DOHH2 (cell line): ENCODE data around the gene IMMP2L.

ENCODE experiments used
- H3F3A ChIP-seq: fragments of 200-600 bp; sonication (generic), shearing (Covaris generic); 2 replicates; pipeline ENCODE4 v1.6.0; 2016; ENCODE audit warnings: antibody characterized with exemption, mild to moderate bottlenecking; ENCODE audit not compliant: control insufficient read depth, insufficient read depth
- H3K27ac ChIP-seq: fragments of 200-600 bp; sonication (generic); 2 replicates; pipeline ENCODE4 v1.5.1; 2014; ENCODE audit warnings: low read depth, mild to moderate bottlenecking, low read length, moderate library complexity
- H3K27me3 ChIP-seq: fragments of 200-600 bp; sonication (generic); 2 replicates; pipeline ENCODE4 v1.6.1; 2014; ENCODE audit warnings: mild to moderate bottlenecking, low read length, mixed read lengths; ENCODE audit not compliant: control insufficient read depth
- H3K36me3 ChIP-seq: fragments of 200-600 bp; sonication (generic); 2 replicates; pipeline ENCODE4 v1.6.1; 2014; ENCODE audit warnings: mild to moderate bottlenecking, low read length, moderate library complexity, mixed read lengths; ENCODE audit not compliant: control insufficient read depth
- H3K4me1 ChIP-seq: fragments of 200-600 bp; sonication (generic); 2 replicates; pipeline ENCODE4 v1.6.1; 2014; ENCODE audit warnings: mild to moderate bottlenecking, low read length, mixed read lengths; ENCODE audit not compliant: control insufficient read depth
- H3K4me2 ChIP-seq: fragments of 200-600 bp; sonication (generic); 2 replicates; pipeline ENCODE4 v1.6.0; 2014; ENCODE audit warnings: mild to moderate bottlenecking, low read length, moderate library complexity
- H3K4me3 ChIP-seq: fragments of 200-600 bp; sonication (generic); 2 replicates; pipeline ENCODE4 v1.5.1; 2014; ENCODE audit warnings: mild to moderate bottlenecking, low read length, mixed read lengths
- H3K79me2 ChIP-seq: fragments of 200-600 bp; sonication (generic); 2 replicates; pipeline ENCODE4 v1.6.1; 2014; ENCODE audit warnings: mild to moderate bottlenecking, low read length, mixed read lengths; ENCODE audit not compliant: control insufficient read depth
- H3K9me2 ChIP-seq: fragments of 200-600 bp; sonication (generic); replicated peaks from 2 replicates; pipeline ENCODE4 v1.6.1; 2014; ENCODE audit warnings: mild to moderate bottlenecking, low read length, mixed read lengths; ENCODE audit not compliant: control insufficient read depth
- H3K9me3 ChIP-seq: fragments of 200-600 bp; sonication (generic); 2 replicates; pipeline ENCODE4 v1.6.1; 2014; ENCODE audit warnings: antibody characterized with exemption, low read length, mixed read lengths; ENCODE audit not compliant: control insufficient read depth, insufficient read depth
- H4K20me1 ChIP-seq: fragments of 200-600 bp; sonication (generic); 2 replicates; pipeline ENCODE4 v1.6.0; 2014; ENCODE audit warnings: low read depth, mild to moderate bottlenecking, antibody characterized with exemption, low read length, moderate library complexity; ENCODE audit not compliant: control insufficient read depth, insufficient read depth
- EZH2phosphoT487 ChIP-seq: fragments of 200-600 bp; sonication (generic); IDR thresholded peaks from 2 replicates; pipeline ENCODE4 v1.6.1; 2017; ENCODE audit warnings: borderline replicate concordance, mild to moderate bottlenecking, antibody characterized with exemption, low read length, moderate library complexity, mixed read lengths
- TF ChIP-seq, protein P1 (sequence below): fragments of 200-600 bp; sonication (generic); IDR thresholded peaks from one replicate; pipeline ENCODE4 v1.5.1; 2014; ENCODE audit warnings: antibody characterized with exemption, mild to moderate bottlenecking, low read depth, low read length; ENCODE audit not compliant: poor library complexity, severe bottlenecking

Gene IMMP2L

GRCh38 chr7:111081546-111082267 is 480.6 kb downstream of the IMMP2L start:
- H3K9me3 ChIP-seq, result peaks cover 3% of the 10 kb centered on the region; the same call in 1 of the 2 replicates
- H3K9me2 ChIP-seq, result no peaks in the 10 kb centered on the region
- peak overlapping the region; percentile 82 for H3K27ac ChIP-seq
- no peak for TF ChIP-seq EZH2phosphoT487
- TF ChIP-seq, protein P1, sequence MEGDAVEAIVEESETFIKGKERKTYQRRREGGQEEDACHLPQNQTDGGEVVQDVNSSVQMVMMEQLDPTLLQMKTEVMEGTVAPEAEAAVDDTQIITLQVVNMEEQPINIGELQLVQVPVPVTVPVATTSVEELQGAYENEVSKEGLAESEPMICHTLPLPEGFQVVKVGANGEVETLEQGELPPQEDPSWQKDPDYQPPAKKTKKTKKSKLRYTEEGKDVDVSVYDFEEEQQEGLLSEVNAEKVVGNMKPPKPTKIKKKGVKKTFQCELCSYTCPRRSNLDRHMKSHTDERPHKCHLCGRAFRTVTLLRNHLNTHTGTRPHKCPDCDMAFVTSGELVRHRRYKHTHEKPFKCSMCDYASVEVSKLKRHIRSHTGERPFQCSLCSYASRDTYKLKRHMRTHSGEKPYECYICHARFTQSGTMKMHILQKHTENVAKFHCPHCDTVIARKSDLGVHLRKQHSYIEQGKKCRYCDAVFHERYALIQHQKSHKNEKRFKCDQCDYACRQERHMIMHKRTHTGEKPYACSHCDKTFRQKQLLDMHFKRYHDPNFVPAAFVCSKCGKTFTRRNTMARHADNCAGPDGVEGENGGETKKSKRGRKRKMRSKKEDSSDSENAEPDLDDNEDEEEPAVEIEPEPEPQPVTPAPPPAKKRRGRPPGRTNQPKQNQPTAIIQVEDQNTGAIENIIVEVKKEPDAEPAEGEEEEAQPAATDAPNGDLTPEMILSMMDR, result no peak
- peaks cover 60% of the 10 kb centered on the region for H3K4me1 ChIP-seq
- peak overlapping the region; percentile 62 for H3K4me2 ChIP-seq
- H3K79me2 ChIP-seq, result no peaks in the 10 kb centered on the region
- peaks cover 13% of the 10 kb centered on the region for H3F3A ChIP-seq
- H3K4me3 ChIP-seq, result peak overlapping the region; percentile 28
- H3K36me3 ChIP-seq, result no peaks in the 10 kb centered on the region
- no peaks in the 10 kb centered on the region for H4K20me1 ChIP-seq
- no peaks in the 10 kb centered on the region for H3K27me3 ChIP-seq

GRCh38 chr7:111080495-111081105 is 481.7 kb downstream of the IMMP2L start:
- H3K79me2 ChIP-seq, result no peaks in the 10 kb centered on the region
- no peak overlapping the region for H3K4me3 ChIP-seq
- TF ChIP-seq EZH2phosphoT487, result no peak
- TF ChIP-seq, protein P1, result no peak
- H3K36me3 ChIP-seq, result no peaks in the 10 kb centered on the region
- H3F3A ChIP-seq, result peaks cover 13% of the 10 kb centered on the region
- no peaks in the 10 kb centered on the region for H3K9me2 ChIP-seq
- peaks cover under 1% of the 10 kb centered on the region; the same call in 1 of the 2 replicates for H3K9me3 ChIP-seq
- no peaks in the 10 kb centered on the region for H3K27me3 ChIP-seq
- no peak overlapping the region for H3K27ac ChIP-seq
- H4K20me1 ChIP-seq, result no peaks in the 10 kb centered on the region
- no peak overlapping the region for H3K4me2 ChIP-seq
- peaks cover 52% of the 10 kb centered on the region for H3K4me1 ChIP-seq

DNA sequence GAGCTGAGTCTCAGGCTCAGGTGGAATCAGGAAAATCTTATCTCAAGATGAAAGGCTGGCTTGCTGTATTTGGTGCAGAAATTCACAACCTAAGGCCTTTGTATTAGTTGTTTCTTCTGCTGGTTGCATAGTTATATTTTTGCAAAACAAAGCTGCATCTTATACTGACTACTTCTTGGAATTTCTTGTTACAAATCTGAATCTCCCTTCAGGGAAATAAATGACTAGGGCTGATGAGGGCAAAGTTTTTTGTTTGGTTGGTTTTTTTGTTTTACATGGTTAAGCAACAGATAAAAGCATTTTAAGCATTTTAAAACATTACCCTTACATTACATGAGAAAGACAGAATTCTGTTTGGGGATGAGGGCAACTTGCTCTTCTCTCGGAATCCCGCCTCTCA is 485.3 kb downstream of the IMMP2L start:
- Histone ChIP-seq H3K4me2 (no peak overlapping the region), H4K20me1 (no peaks in the 10 kb centered on the region), H3K36me3 (no peaks in the 10 kb centered on the region), H3F3A (no peaks in the 10 kb centered on the region), H3K9me2 (no peaks in the 10 kb centered on the region), H3K27me3 (no peaks in the 10 kb centered on the region), H3K79me2 (no peaks in the 10 kb centered on the region), H3K4me3 (no peak overlapping the region), H3K27ac (no peak overlapping the region), H3K4me1 (peaks cover 28% of the 10 kb centered on the region), H3K9me3 (no peaks in the 10 kb centered on the region)
- TF ChIP-seq EZH2phosphoT487, result no peak
- TF ChIP-seq, protein P1, result no peak
